Bronchial epithelial cell (primary cell): Measurements from ENCODE around the gene CCL3. TPM values are rescaled to one million over a fixed set of nuclear protein-coding genes. Genes with fewer than 3 reads are reported as not detected.

ENCODE experiments used
- DNase-seq: peaks from one replicate; pipeline ENCODE4 v3.0.0-alpha.2; 2010; ENCODE audit warnings: low read depth
- FAIRE-seq: peaks from 2 replicates; lab custom pipeline; 2011; peaks lifted over from hg19 to GRCh38; lab: Jason Lieb, UNC
- H3K27me3 ChIP-seq: 2 replicates; pipeline ENCODE4 v1.5.1; 2011; ENCODE audit warnings: low read length; ENCODE audit not compliant: control insufficient read depth, insufficient read depth
- H3K36me3 ChIP-seq: 2 replicates; pipeline ENCODE4 v1.5.1; 2011; ENCODE audit warnings: low read length; ENCODE audit not compliant: control insufficient read depth, insufficient read depth
- H3K4me3 ChIP-seq: 2 replicates; pipeline ENCODE4 v1.5.1; 2011; ENCODE audit warnings: mild to moderate bottlenecking, low read depth, low read length, control low read depth
- CTCF ChIP-seq: IDR thresholded peaks from 2 replicates; pipeline ENCODE4 v1.5.1; 2011; ENCODE audit warnings: mild to moderate bottlenecking, moderate library complexity, low read length, control low read depth, inconsistent platforms; ENCODE audit not compliant: insufficient read depth, severe bottlenecking
- total RNA-seq: library from RNA; depleted of rRNA; stranded (reverse); fragments of >200 nt; gene quantifications from 2 replicates; pipeline ENCODE4 v1.2.1, GENCODE V29; 2014

The CCL3 gene
- not detected in 2 replicates for total RNA-seq

- FAIRE-seq, result no peak
Measured at GRCh38 chr17:36089888-36090836, at the start of gene CCL3. CCL3 (minus strand) TSS chr17:36090143; CDS start chr17:36090058, 85 bp downstream.

GRCh38 chr17:36136439-36136838 lies 46.5 kb upstream of the CCL3 start:
- Histone ChIP-seq H3K27me3 (peaks cover 2% of the 10 kb centered on the region), H3K4me3 (no peak overlapping the region), H3K36me3 (no peaks in the 10 kb centered on the region)
- FAIRE-seq, result no peak
- no peak for TF ChIP-seq CTCF
- DNase-seq, result peak; percentile 20

More at GRCh38 chr17:36089888-36090836, at the start of gene CCL3:
- no peak for TF ChIP-seq CTCF
- Histone ChIP-seq H3K4me3 (no peak within 1 kb of the TSS), H3K27me3 (no peaks in the 10 kb centered on the region), H3K36me3 (no peaks in the 10 kb centered on the region)
- DNase-seq, result no peak

- Histone ChIP-seq H3K36me3 (no peaks in the 10 kb centered on the region), H3K4me3 (no peak overlapping the region), H3K27me3 (peaks cover 2% of the 10 kb centered on the region)
- DNase-seq, result no peak
- FAIRE-seq, result no peak
- no peak for TF ChIP-seq CTCF
Measured at GRCh38 chr17:36136036-36136435, 46.1 kb upstream of the CCL3 start.

GRCh38 chr17:36135465-36135864 lies 45.5 kb upstream of the CCL3 start:
- DNase-seq, result no peak
- Histone ChIP-seq H3K27me3 (peaks cover 2% of the 10 kb centered on the region), H3K36me3 (no peaks in the 10 kb centered on the region), H3K4me3 (no peak overlapping the region)
- FAIRE-seq, result no peak
- no peak for TF ChIP-seq CTCF

- Histone ChIP-seq H3K36me3 (no peaks in the 10 kb centered on the region), H3K4me3 (no peak overlapping the region), H3K27me3 (peaks cover 2% of the 10 kb centered on the region)
- TF ChIP-seq CTCF, result no peak
- FAIRE-seq, result no peak
- DNase-seq, result peak; percentile 7
Measured at GRCh38 chr17:36133602-36134236, 43.8 kb upstream of the CCL3 start.
